ENCODE measurements around the gene SOX13.

SOX13 gene

GRCh38 chr1:204126956-204127355 lies 54.0 kb downstream of the SOX13 start:
- H3K27me3 ChIP-seq (ENCODE audit: insufficient read depth, low read length), result no peaks in the 10 kb centered on the region
- H3K4me3 ChIP-seq (ENCODE audit: low read length), result no peak overlapping the region
- peaks cover 36% of the 10 kb centered on the region for H3K36me3 ChIP-seq (ENCODE audit: insufficient read depth, low read length)
- no peaks in the 10 kb centered on the region for H3K9me3 ChIP-seq (ENCODE audit: low read length)
- no peak overlapping the region for H2AFZ ChIP-seq (ENCODE audit: low read depth, low read length)
- H3K4me1 ChIP-seq (ENCODE audit: insufficient read depth, low read length), result peaks cover 30% of the 10 kb centered on the region

DNA sequence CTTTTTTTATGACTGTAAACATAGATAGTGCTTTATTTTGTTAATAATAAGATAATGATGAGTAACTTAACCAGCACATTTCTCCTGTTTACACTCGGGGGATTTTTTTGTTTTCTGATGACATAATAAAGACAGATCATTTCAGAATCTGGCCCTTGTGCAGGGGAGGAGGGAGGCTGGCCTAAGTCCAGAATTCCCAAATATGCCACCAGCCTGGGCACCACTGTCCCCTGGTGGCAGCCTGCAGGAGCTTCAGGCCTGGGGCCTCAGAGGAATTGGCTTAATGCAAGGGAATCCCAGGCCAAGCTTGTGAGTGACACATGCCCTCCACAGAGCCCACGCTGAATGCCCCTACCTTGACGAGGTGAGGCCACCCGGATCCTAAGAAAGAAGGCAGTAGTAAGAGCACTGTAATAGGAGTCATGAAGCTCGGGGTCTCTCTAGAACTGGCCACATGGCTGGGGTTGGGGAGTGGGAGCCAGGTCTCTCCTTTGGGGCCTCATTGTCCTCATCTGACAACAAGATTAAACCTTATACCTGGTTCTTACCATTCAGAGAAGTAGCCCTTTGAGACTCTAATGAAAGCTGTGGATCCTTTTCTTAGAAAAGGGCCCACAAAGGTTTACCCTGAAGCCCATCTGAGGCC lies 54.8 kb downstream of the SOX13 start:
- H3K4me3 ChIP-seq (ENCODE audit: low read length), result no peak overlapping the region
- H3K27me3 ChIP-seq (ENCODE audit: insufficient read depth, low read length), result no peaks in the 10 kb centered on the region
- H2AFZ ChIP-seq (ENCODE audit: low read depth, low read length), result no peak overlapping the region
- H3K36me3 ChIP-seq (ENCODE audit: insufficient read depth, low read length), result peaks cover 29% of the 10 kb centered on the region
- H3K4me1 ChIP-seq (ENCODE audit: insufficient read depth, low read length), result peaks cover 30% of the 10 kb centered on the region
- H3K9me3 ChIP-seq (ENCODE audit: low read length), result no peaks in the 10 kb centered on the region

- no peaks in the 10 kb centered on the region for H3K27me3 ChIP-seq (ENCODE audit: insufficient read depth, low read length)
- no peak overlapping the region for H3K4me3 ChIP-seq (ENCODE audit: low read length)
- no peaks in the 10 kb centered on the region for H3K9me3 ChIP-seq (ENCODE audit: low read length)
- H3K36me3 ChIP-seq (ENCODE audit: insufficient read depth, low read length), result peaks cover 21% of the 10 kb centered on the region
- H3K4me1 ChIP-seq (ENCODE audit: insufficient read depth, low read length), result peaks cover 30% of the 10 kb centered on the region
- no peak overlapping the region for H2AFZ ChIP-seq (ENCODE audit: low read depth, low read length)
These were observed 55.6 kb downstream of the SOX13 start for GRCh38 chr1:204128464-204128963.

GRCh38 chr1:204128964-204129896 lies 56.3 kb downstream of the SOX13 start:
- H3K27me3 ChIP-seq (ENCODE audit: insufficient read depth, low read length), result no peaks in the 10 kb centered on the region
- no peak overlapping the region for H3K4me3 ChIP-seq (ENCODE audit: low read length)
- no peak overlapping the region for H2AFZ ChIP-seq (ENCODE audit: low read depth, low read length)
- peaks cover 30% of the 10 kb centered on the region for H3K4me1 ChIP-seq (ENCODE audit: insufficient read depth, low read length)
- H3K9me3 ChIP-seq (ENCODE audit: low read length), result no peaks in the 10 kb centered on the region
- H3K36me3 ChIP-seq (ENCODE audit: insufficient read depth, low read length), result peaks cover 20% of the 10 kb centered on the region

GRCh38 chr1:204130178-204130577 lies 57.3 kb downstream of the SOX13 start:
- Histone ChIP-seq H3K9me3 (ENCODE audit: low read length) (no peaks in the 10 kb centered on the region), H3K27me3 (ENCODE audit: insufficient read depth, low read length) (no peaks in the 10 kb centered on the region), H3K36me3 (ENCODE audit: insufficient read depth, low read length) (peaks cover 16% of the 10 kb centered on the region), H2AFZ (ENCODE audit: low read depth, low read length) (no peak overlapping the region), H3K4me3 (ENCODE audit: low read length) (no peak overlapping the region), H3K4me1 (ENCODE audit: insufficient read depth, low read length) (peaks cover 30% of the 10 kb centered on the region)

GRCh38 chr1:204130981-204131892 lies 58.3 kb downstream of the SOX13 start:
- H3K27me3 ChIP-seq (ENCODE audit: insufficient read depth, low read length), result no peaks in the 10 kb centered on the region
- no peak overlapping the region for H2AFZ ChIP-seq (ENCODE audit: low read depth, low read length)
- H3K4me3 ChIP-seq (ENCODE audit: low read length), result no peak overlapping the region
- peaks cover 28% of the 10 kb centered on the region for H3K4me1 ChIP-seq (ENCODE audit: insufficient read depth, low read length)
- H3K9me3 ChIP-seq (ENCODE audit: low read length), result no peaks in the 10 kb centered on the region
- H3K36me3 ChIP-seq (ENCODE audit: insufficient read depth, low read length), result peaks cover 12% of the 10 kb centered on the region

GRCh38 chr1:204131978-204132377 lies 59.1 kb downstream of the SOX13 start:
- peaks cover 12% of the 10 kb centered on the region for H3K36me3 ChIP-seq (ENCODE audit: insufficient read depth, low read length)
- H3K27me3 ChIP-seq (ENCODE audit: insufficient read depth, low read length), result no peaks in the 10 kb centered on the region
- peaks cover 21% of the 10 kb centered on the region for H3K4me1 ChIP-seq (ENCODE audit: insufficient read depth, low read length)
- no peaks in the 10 kb centered on the region for H3K9me3 ChIP-seq (ENCODE audit: low read length)
- no peak overlapping the region for H3K4me3 ChIP-seq (ENCODE audit: low read length)
- no peak overlapping the region for H2AFZ ChIP-seq (ENCODE audit: low read depth, low read length)

DNA sequence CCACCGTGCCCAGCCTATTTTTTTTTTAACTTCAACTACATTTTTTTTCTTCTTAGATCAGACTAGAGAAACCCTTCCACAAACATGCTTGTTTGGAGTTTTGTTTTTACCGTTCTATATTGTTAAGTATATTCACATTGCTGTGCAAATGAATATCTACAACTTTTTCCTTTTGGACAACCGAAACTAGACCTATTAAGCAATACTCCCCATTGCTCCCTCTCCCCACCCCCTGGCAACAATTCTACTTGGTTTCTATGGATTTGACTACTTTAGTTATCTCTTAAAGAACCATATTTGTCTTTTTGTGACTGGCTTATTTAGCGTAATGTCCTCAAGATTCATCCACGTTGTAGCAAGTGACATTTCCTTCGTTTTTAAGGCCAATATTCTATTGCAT lies 59.8 kb downstream of the SOX13 start:
- H3K9me3 ChIP-seq (ENCODE audit: low read length), result no peaks in the 10 kb centered on the region
- H3K27me3 ChIP-seq (ENCODE audit: insufficient read depth, low read length), result no peaks in the 10 kb centered on the region
- no peak overlapping the region for H3K4me3 ChIP-seq (ENCODE audit: low read length)
- H3K4me1 ChIP-seq (ENCODE audit: insufficient read depth, low read length), result peaks cover 15% of the 10 kb centered on the region
- H2AFZ ChIP-seq (ENCODE audit: low read depth, low read length), result no peak overlapping the region
- peaks cover 12% of the 10 kb centered on the region for H3K36me3 ChIP-seq (ENCODE audit: insufficient read depth, low read length)

DNA sequence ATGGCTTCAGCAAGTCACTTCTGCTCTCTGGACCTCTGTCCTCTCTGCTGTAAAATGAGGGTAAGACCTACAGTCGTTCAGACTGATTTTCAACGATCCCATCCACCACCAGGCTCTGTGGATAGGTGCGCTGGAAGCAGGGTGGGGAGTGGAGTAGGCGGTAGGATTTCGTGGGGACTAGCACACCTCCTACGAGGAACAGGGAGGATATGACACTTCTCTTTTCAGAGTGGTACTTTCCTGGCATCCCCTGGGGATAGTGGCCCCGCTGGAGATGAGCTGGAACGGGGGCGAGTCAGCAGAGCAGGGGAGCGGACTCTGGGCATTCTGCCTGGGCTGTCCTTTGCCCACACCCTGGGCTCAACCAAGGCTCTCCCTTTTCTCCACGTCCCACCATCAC lies 61.2 kb downstream of the SOX13 start:
- Histone ChIP-seq H3K27me3 (ENCODE audit: insufficient read depth, low read length) (no peaks in the 10 kb centered on the region), H3K36me3 (ENCODE audit: insufficient read depth, low read length) (peaks cover 12% of the 10 kb centered on the region), H3K9me3 (ENCODE audit: low read length) (peaks cover 1% of the 10 kb centered on the region), H2AFZ (ENCODE audit: low read depth, low read length) (no peak overlapping the region), H3K4me1 (ENCODE audit: insufficient read depth, low read length) (peaks cover 12% of the 10 kb centered on the region), H3K4me3 (ENCODE audit: low read length) (no peak overlapping the region)

DNA sequence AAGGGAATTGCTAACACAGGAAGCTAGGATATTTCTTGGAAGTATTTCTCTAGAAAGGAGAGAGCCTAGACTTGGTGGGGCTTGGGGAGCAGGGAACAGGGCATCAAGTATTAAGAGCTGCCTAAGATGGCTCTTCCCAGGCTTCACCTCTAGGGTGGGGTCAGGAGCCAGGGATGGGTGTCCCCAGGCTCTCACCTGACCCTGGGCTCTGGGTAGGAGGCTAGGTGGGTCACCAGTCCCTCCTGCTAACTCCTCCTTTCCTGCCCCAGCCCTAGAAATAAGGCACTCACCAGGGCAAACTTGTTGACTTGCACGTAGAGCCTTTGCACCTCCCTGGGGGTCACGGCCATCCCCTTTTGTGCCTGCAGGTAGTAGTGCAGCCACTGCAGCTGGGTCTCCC lies 63.9 kb downstream of the SOX13 start:
- Histone ChIP-seq H3K4me3 (ENCODE audit: low read length) (no peak overlapping the region), H3K36me3 (ENCODE audit: insufficient read depth, low read length) (peaks cover 20% of the 10 kb centered on the region), H2AFZ (ENCODE audit: low read depth, low read length) (no peak overlapping the region), H3K9me3 (ENCODE audit: low read length) (peaks cover 5% of the 10 kb centered on the region), H3K4me1 (ENCODE audit: insufficient read depth, low read length) (no peaks in the 10 kb centered on the region), H3K27me3 (ENCODE audit: insufficient read depth, low read length) (no peaks in the 10 kb centered on the region)

- Histone ChIP-seq H3K27me3 (ENCODE audit: insufficient read depth, low read length) (no peaks in the 10 kb centered on the region), H3K9me3 (ENCODE audit: low read length) (peaks cover 5% of the 10 kb centered on the region), H3K4me1 (ENCODE audit: insufficient read depth, low read length) (no peaks in the 10 kb centered on the region), H3K4me3 (ENCODE audit: low read length) (no peak overlapping the region), H3K36me3 (ENCODE audit: insufficient read depth, low read length) (peaks cover 15% of the 10 kb centered on the region), H2AFZ (ENCODE audit: low read depth, low read length) (no peak overlapping the region)
These were observed 66.2 kb downstream of the SOX13 start for GRCh38 chr1:204139088-204139487.

GRCh38 chr1:204139952-204140351 lies 67.0 kb downstream of the SOX13 start:
- no peak overlapping the region for H3K4me3 ChIP-seq (ENCODE audit: low read length)

More at GRCh38 chr1:204139952-204140351, 67.0 kb downstream of the SOX13 start:
- Histone ChIP-seq H3K9me3 (ENCODE audit: low read length) (peaks cover 5% of the 10 kb centered on the region), H2AFZ (ENCODE audit: low read depth, low read length) (no peak overlapping the region), H3K27me3 (ENCODE audit: insufficient read depth, low read length) (no peaks in the 10 kb centered on the region), H3K4me1 (ENCODE audit: insufficient read depth, low read length) (no peaks in the 10 kb centered on the region), H3K36me3 (ENCODE audit: insufficient read depth, low read length) (peaks cover 10% of the 10 kb centered on the region)
